KOPT-K1 (cell line): Measurements from ENCODE around the gene MOB3B.

Experiments
- H3K27ac ChIP-seq: fragments of 200-600 bp; sonication (generic); 2 replicates; pipeline ENCODE4 v1.5.1; 2016; ENCODE audit warnings: antibody characterized with exemption, mild to moderate bottlenecking, low read depth, low read length; ENCODE audit not compliant: poor library complexity, severe bottlenecking
- H3K36me3 ChIP-seq: fragments of 200-600 bp; sonication (generic); 2 replicates; pipeline ENCODE4 v1.5.1; 2017; ENCODE audit warnings: antibody characterized with exemption, mild to moderate bottlenecking, low read length, moderate library complexity; ENCODE audit not compliant: insufficient read depth
- H3K9me3 ChIP-seq: fragments of 200-600 bp; sonication (generic); 2 replicates; pipeline ENCODE4 v1.5.1; 2017; ENCODE audit warnings: antibody characterized with exemption, low read length, mild to moderate bottlenecking; ENCODE audit not compliant: insufficient read depth, poor library complexity, severe bottlenecking

MOB3B gene

GRCh38 chr9:27398982-27399653, 130.5 kb downstream of the MOB3B start:
- no peaks in the 10 kb centered on the region for H3K9me3 ChIP-seq
- no peaks in the 10 kb centered on the region for H3K36me3 ChIP-seq
- no peak overlapping the region for H3K27ac ChIP-seq

GRCh38 chr9:27396495-27396894, 133.1 kb downstream of the MOB3B start:
- Histone ChIP-seq H3K9me3 (no peaks in the 10 kb centered on the region), H3K36me3 (no peaks in the 10 kb centered on the region), H3K27ac (no peak overlapping the region)

GRCh38 chr9:27395484-27395921, 134.1 kb downstream of the MOB3B start:
- Histone ChIP-seq H3K9me3 (no peaks in the 10 kb centered on the region), H3K36me3 (no peaks in the 10 kb centered on the region), H3K27ac (no peak overlapping the region)

DNA sequence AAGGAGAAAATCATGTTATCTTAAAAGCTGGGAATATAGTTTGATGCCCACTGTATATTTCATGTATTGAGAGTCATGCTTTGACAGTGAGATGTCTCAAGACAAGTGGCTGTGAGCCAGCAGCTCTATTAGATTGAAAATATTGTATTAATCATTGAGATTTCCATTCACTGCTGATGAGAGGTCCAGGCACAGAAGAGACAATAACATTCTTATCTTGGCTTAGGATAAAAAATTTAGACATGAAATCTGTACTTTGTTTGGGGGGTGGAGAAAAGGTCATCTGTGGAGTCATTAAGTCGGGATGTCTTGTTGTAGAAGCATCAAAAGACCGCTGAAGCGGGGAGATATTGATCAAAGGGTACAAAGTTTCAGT, 134.8 kb downstream of the MOB3B start:
- Histone ChIP-seq H3K36me3 (no peaks in the 10 kb centered on the region), H3K9me3 (no peaks in the 10 kb centered on the region), H3K27ac (no peak overlapping the region)

GRCh38 chr9:27394154-27394825, 135.3 kb downstream of the MOB3B start:
- Histone ChIP-seq H3K27ac (no peak overlapping the region), H3K36me3 (no peaks in the 10 kb centered on the region), H3K9me3 (no peaks in the 10 kb centered on the region)

- Histone ChIP-seq H3K27ac (no peak overlapping the region), H3K9me3 (no peaks in the 10 kb centered on the region), H3K36me3 (no peaks in the 10 kb centered on the region)
Measured at GRCh38 chr9:27393054-27393846, 136.4 kb downstream of the MOB3B start.

DNA sequence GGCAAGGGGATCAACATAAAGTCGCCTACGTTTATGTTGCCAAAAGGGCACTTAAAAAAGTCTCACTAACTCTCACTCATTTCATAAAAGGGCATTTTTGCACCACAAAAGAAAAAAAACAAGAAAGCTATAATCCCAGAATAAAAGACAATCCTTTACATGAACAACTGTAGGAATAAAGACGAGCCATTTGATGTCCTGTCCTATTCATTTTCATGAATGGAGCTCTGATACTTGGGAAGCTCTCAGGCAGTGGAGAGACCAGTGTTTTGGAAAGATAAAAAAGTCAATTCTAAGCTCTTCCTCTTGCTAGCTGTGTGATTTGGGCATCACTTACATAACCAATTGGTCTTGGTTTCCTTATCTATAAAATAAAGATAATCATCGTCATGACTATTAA, 137.2 kb downstream of the MOB3B start:
- Histone ChIP-seq H3K27ac (no peak overlapping the region), H3K9me3 (no peaks in the 10 kb centered on the region), H3K36me3 (no peaks in the 10 kb centered on the region)

DNA sequence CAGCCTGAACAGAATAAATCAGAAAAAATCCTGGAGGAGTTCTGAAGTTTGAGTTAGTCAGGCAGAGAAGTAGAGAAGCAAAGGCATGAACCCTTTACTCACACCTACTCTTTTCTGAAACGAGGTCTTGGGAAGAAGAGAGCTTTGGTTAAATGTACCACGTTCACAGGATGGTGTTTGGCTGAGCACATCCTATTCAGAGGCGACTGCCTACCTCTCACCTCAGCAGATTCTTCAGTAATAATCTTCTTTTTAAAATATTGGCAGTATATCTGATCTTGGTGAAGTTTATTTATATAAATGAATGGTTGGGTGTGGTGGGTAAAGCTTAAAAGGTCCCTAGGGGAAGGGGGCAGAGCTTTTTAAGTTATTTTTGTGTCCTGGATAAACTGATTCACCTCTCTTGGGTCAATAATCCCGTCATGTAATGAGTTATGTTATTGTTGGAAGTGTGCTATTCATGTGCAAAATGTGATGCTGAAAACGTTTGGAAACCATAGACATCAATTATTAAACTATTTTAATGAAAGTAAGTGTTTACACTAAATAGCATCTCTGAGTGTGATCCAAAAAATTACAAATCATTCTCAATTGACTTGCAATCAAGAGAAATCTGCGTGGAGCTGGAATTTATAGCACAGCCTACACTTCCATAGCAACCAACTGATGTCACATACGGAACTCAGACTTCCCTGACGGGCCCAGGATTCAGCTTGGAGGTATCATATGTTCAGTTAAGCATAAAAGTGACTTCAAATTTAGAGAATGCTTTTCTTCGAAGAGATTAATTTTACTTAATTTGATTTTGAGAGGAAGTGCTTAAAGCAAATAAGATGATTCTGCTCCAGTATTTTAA, 138.3 kb downstream of the MOB3B start:
- Histone ChIP-seq H3K9me3 (no peaks in the 10 kb centered on the region), H3K36me3 (no peaks in the 10 kb centered on the region), H3K27ac (no peak overlapping the region)

DNA sequence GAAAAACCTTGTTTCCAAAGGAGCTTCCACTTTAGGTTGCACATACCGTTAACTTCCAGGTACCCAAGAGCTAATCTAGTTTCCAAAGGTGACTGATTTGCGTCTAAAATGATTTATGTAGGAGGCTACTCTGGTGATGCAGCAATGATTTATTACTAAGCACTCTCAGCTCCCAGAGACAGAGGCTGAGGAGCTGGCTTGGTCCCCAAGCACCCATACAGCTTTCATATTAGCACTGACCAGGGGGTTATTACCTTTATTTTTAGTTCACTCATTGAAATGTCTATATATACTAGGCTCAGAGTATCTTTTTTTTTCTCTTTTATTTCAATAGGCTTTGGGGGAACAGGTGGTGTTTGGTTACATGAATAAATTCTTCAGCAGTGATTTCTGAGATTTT, 141.5 kb downstream of the MOB3B start:
- H3K9me3 ChIP-seq: no peaks in the 10 kb centered on the region
- H3K27ac ChIP-seq: no peak overlapping the region
- H3K36me3 ChIP-seq: no peaks in the 10 kb centered on the region

- no peak overlapping the region for H3K27ac ChIP-seq
Measured at GRCh38 chr9:27387722-27388121, 141.9 kb downstream of the MOB3B start.

DNA sequence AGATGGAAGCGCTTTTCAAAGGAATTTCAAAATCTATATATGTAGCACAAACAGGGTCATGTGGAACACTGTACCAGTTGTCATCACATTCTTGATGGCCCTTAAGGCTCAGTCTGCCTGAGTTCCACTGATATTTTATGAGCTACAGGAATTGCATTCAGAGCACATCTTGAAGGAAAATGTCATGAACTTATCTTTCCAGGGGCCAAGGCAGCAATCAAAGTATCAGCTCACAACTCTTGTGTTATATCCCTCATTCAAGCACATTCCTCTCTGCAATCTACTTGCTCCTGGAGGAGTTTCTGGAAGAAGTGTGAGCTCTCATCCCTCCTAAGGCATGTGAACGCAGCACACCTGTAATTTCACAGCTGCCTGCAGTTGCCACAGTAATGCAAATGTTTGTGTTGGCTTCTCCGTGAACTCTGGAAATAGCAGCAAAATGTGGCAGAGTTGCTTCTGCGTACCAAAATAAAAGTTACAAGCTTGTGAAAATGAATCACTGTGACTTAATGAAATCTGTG, 143.0 kb downstream of the MOB3B start:
- H3K9me3 ChIP-seq: no peaks in the 10 kb centered on the region
- no peak overlapping the region for H3K27ac ChIP-seq
- H3K36me3 ChIP-seq: no peaks in the 10 kb centered on the region

More at GRCh38 chr9:27387722-27388121, 141.9 kb downstream of the MOB3B start:
- Histone ChIP-seq H3K36me3 (no peaks in the 10 kb centered on the region), H3K9me3 (no peaks in the 10 kb centered on the region)

DNA sequence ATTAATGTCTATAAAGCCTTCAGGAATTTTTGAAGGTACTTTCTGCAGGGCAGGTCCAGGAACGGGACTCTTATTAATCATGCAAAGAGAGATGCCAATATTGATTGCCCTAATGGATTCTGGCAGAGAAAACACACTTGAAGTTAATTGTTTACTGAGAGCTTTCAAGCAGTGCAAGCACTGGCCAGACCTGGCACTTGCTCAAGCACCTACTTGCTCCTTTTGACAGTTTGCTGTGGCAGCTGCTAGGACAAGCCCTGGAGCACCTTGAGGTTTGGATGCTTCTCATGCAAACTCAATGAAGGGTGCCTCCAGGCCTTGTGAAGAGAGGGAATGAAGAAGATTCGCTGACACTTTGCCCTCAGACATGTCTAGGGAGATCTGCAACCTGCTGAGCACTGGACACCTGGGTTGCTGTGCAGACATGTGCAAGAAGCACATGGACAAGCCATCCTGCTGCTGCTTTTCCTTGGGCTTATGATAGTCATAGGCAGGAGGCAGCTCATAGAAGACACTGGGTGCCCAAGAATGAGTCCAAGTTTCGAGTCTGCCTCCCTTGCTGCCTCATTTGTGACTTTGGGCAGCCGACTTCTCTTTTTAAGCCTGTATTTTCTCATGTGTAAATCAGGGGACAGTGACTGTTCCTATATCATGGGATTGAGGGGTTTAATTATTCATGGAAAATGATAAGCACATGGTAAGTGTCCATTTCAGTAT, 143.8 kb downstream of the MOB3B start:
- H3K27ac ChIP-seq: no peak overlapping the region

GRCh38 chr9:27384262-27385014, 145.2 kb downstream of the MOB3B start:
- H3K36me3 ChIP-seq: no peaks in the 10 kb centered on the region
- H3K9me3 ChIP-seq: no peaks in the 10 kb centered on the region
- no peak overlapping the region for H3K27ac ChIP-seq

More for the DNA sequence above, 143.8 kb downstream of the MOB3B start:
- H3K9me3 ChIP-seq: no peaks in the 10 kb centered on the region
- H3K36me3 ChIP-seq: no peaks in the 10 kb centered on the region
